Measurements from ENCODE around the gene SGTA. TPM values are rescaled to one million over a fixed set of nuclear protein-coding genes. Genes with fewer than 3 reads are reported as not detected.

Gene SGTA
- total and polyA plus RNA-seq, 2 of the 8 experiments (the other 6 are each of a cell fraction or from before 2014, with no cell fraction given), result 86.8 to 130 TPM

DNA sequence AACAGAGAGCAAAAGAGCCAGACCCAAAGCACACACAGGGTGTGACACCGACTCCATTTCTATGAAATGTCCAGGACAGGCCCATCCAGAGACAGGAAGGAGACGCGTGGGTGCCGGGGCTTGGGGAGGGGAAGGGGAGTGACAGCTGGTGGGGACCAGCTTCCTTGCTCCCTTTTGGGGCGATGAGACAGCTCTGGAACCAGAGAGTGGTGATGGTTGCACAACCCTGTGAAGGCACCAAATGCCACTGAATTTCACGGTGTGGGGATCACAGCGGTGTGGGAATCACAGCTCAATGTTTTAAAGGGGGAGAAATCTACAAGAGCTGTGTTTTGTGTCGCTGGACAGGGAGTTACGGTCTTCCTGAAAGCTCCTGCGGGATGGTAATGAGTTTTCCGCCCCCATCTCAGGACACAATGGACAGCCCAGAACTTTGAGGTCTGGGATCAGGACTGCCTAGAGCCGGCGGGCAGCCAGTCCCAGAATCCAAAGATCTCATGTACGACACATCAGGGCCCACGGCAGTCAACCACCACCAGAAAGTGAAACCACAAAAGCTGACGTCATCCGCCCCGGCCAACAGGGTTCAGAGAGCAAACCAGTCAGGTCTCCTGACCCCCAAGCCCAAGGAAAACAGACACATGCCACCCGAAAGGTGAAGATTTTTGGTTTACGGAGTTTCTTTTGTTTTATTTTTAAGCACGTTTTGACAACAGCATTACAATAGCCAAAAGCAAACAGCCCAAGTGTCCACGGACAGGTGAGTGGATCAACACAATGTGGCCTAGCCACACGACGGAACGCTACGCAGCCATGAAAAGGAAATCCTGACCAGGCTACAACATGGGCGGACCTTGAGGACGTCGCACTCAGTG lies 7.3 kb downstream of the SGTA start (continued):
- TF ChIP-seq NANOG (IDR thresholded peaks at IDR 0.05; ENCODE audit: insufficient read depth, low read depth, low read length, poor library complexity, severe bottlenecking) (no peak), BCL11A (IDR thresholded peaks at IDR 0.05; ENCODE audit: low read depth in 2 of 2, low read length in 2 of 2) (no peak), FOSL1 (IDR thresholded peaks at IDR 0.05; ENCODE audit: insufficient read depth, low read depth, low read length) (no peak), KDM1A (IDR thresholded peaks at IDR 0.05; ENCODE audit: borderline replicate concordance, low read length) (no peak)

Measured in H1 (cell line).